CD14-positive monocyte (primary cell): ENCODE results near the gene ZNF513. TPM values are rescaled to one million over a fixed set of nuclear protein-coding genes. Genes with fewer than 3 reads are reported as not detected.

Experiments
- DNase-seq, 3 donors: peaks; one replicate each; pipeline ENCODE4 v3.0.0-alpha.2; 2011 to 2022
- H2AFZ ChIP-seq: 2 replicates; pipeline ENCODE4 v1.6.0; 2012; ENCODE audit warnings: mild to moderate bottlenecking, low read depth, low read length, inconsistent platforms; ENCODE audit not compliant: insufficient read depth, poor library complexity, severe bottlenecking
- H3K27ac ChIP-seq, 2 donors: 1 replicate in 1 of 2; 2 replicates in 1 of 2; pipeline ENCODE4 v1.5.1; 2012 to 2013; ENCODE audit warnings: low read length in 2 of 2, control low read depth in 1 of 2, inconsistent platforms in 1 of 2, low read depth in 1 of 2, mild to moderate bottlenecking in 1 of 2
- H3K27me3 ChIP-seq, 2 donors: one replicate each; pipeline versions ENCODE4 v1.6.0 to v1.6.1; 2011 to 2013; ENCODE audit warnings: low read length in 2 of 2; ENCODE audit not compliant: control insufficient read depth in 2 of 2, insufficient read depth in 2 of 2
- H3K36me3 ChIP-seq, 2 donors: replicated peaks in 1 of 2; 1 replicate in 1 of 2; 2 replicates in 1 of 2; pipeline versions ENCODE4 v1.5.1 to v1.6.1; 2012 to 2013; ENCODE audit warnings: low read length in 2 of 2, control low read depth in 1 of 2, inconsistent platforms in 1 of 2, mild to moderate bottlenecking in 1 of 2; ENCODE audit not compliant: insufficient read depth in 2 of 2, control insufficient read depth in 1 of 2
- H3K4me1 ChIP-seq, 2 donors: 1 replicate in 1 of 2; 2 replicates in 1 of 2; pipeline versions ENCODE4 v1.5.1 to v1.6.1; 2012 to 2013; ENCODE audit warnings: low read length in 2 of 2, control low read depth in 1 of 2, inconsistent platforms in 1 of 2, mild to moderate bottlenecking in 1 of 2, moderate library complexity in 1 of 2; ENCODE audit not compliant: insufficient read depth in 2 of 2, control insufficient read depth in 1 of 2
- H3K4me2 ChIP-seq: replicated peaks from 2 replicates; pipeline ENCODE3; 2012; ENCODE audit warnings: low read length, moderate library complexity, mild to moderate bottlenecking; ENCODE audit not compliant: poor library complexity, severe bottlenecking; ENCODE audit errors: extremely low read depth
- H3K4me3 ChIP-seq, 3 experiments: fragments of 200-600 bp in 1 of 3; sonication (generic) in 1 of 3; replicated peaks in 1 of 3; 1 replicate in 2 of 3; 2 replicates in 1 of 3; pipeline ENCODE4 v1.5.1; 2011 to 2013; ENCODE audit warnings: low read length in 3 of 3, mild to moderate bottlenecking in 3 of 3, control low read depth in 2 of 3, low read depth in 2 of 3, inconsistent platforms in 1 of 3, moderate library complexity in 1 of 3
- H3K79me2 ChIP-seq: 2 replicates; pipeline ENCODE4 v1.6.0; 2012; ENCODE audit warnings: mild to moderate bottlenecking, control low read depth, inconsistent platforms, low read length, moderate library complexity; ENCODE audit not compliant: insufficient read depth
- H3K9ac ChIP-seq: 2 replicates; pipeline ENCODE4 v1.6.0; 2017; ENCODE audit warnings: low read length, mild to moderate bottlenecking; ENCODE audit not compliant: insufficient read depth, poor library complexity, severe bottlenecking
- H3K9me3 ChIP-seq, 2 donors: replicated peaks in 1 of 2; 1 replicate in 1 of 2; 2 replicates in 1 of 2; pipeline versions ENCODE4 v1.5.1 to v1.6.1; 2012 to 2013; ENCODE audit warnings: low read length in 2 of 2, control low read depth in 1 of 2; ENCODE audit not compliant: control insufficient read depth in 1 of 2, insufficient read depth in 1 of 2
- H4K20me1 ChIP-seq: 2 replicates; pipeline ENCODE4 v1.6.0; 2012; ENCODE audit warnings: mild to moderate bottlenecking, low read length, control low read depth, moderate library complexity; ENCODE audit not compliant: insufficient read depth
- H3K27ac Mint-ChIP-seq, 7 donors: one replicate each; pipeline ENCODE4 v1.8.0; 2020; ENCODE audit warnings: mild to moderate bottlenecking in 7 of 7, mixed read lengths in 7 of 7, moderate library complexity in 6 of 7, inconsistent platforms in 2 of 7
- H3K27me3 Mint-ChIP-seq, 3 donors: one replicate each; pipeline ENCODE4 v1.8.0; 2021 to 2022; ENCODE audit warnings: low read depth in 3 of 3, mild to moderate bottlenecking in 3 of 3, mixed read lengths in 3 of 3, moderate library complexity in 3 of 3, inconsistent platforms in 1 of 3
- H3K36me3 Mint-ChIP-seq, 2 donors: one replicate each; pipeline ENCODE4 v1.8.0; 2020; ENCODE audit warnings: mixed read lengths in 2 of 2, inconsistent platforms in 1 of 2, mild to moderate bottlenecking in 1 of 2
- H3K4me1 Mint-ChIP-seq: one replicate; pipeline ENCODE4 v1.8.0; 2020; ENCODE audit warnings: mild to moderate bottlenecking, mixed read lengths
- H3K4me3 Mint-ChIP-seq, 2 donors: one replicate each; pipeline ENCODE4 v1.8.0; 2020; ENCODE audit warnings: mild to moderate bottlenecking in 2 of 2, mixed read lengths in 2 of 2, moderate library complexity in 1 of 2
- H3K9me3 Mint-ChIP-seq, 7 donors: one replicate each; pipeline ENCODE4 v1.8.0; 2020 to 2022; ENCODE audit warnings: mixed read lengths in 7 of 7, mild to moderate bottlenecking in 6 of 7, moderate library complexity in 6 of 7, inconsistent platforms in 2 of 7
- CTCF ChIP-seq: fragments of 200-600 bp; IDR thresholded peaks from one replicate; pipeline ENCODE4 v1.8.0; 2022; ENCODE audit warnings: antibody characterized with exemption, mild to moderate bottlenecking
- WGBS: methylation state at CpG from one replicate; pipeline ENCODE4 v1.1.5; 2013; ENCODE audit warnings: missing lambda C conversion rate; ENCODE audit not compliant: insufficient coverage; 5-methylcytosine and 5-hydroxymethylcytosine counted together
- intact Hi-C, 2 donors: fragments of 100-400 bp; cut with micrococcal nuclease; formaldehyde crosslinking; loops; one replicate each; pipeline versions ENCODE4 v1.15.0 to v1.15.1; 2023
- polyA plus RNA-seq, 3 donors: library from polyadenylated mRNA; depleted of rRNA in 1 of 3; unstranded in 2 of 3; stranded (reverse) in 1 of 3; fragments of 300-500 nt in 2 of 3; fragments of >200 nt in 1 of 3; fragmentation: Illumina TruSeq in 2 of 3; gene quantifications; 1 replicate in 2 of 3; 2 replicates in 1 of 3; pipeline ENCODE4 v1.2.3, GENCODE V29; 2012 to 2021

The ZNF513 gene
- polyA plus RNA-seq, 3 donors, result 2.4 to 36.8 (median 2.6) TPM

- Mint-ChIP-seq H3K27ac (peak overlapping the region in 1 of 7 donors; percentile 31), H3K9me3 (no peaks in the 10 kb centered on the region), H3K27me3 (peaks cover 0 to 2% (median 1%) of the 10 kb centered on the region in 3 donors), H3K4me3 (no peak overlapping the region), H3K4me1 (peaks cover 5% of the 10 kb centered on the region), H3K36me3 (peaks cover 32 to 48% of the 10 kb centered on the region in 2 donors)
- H3K36me3 ChIP-seq, result peaks cover 12 to 40% of the 10 kb centered on the region in 2 donors
- H3K27ac ChIP-seq, result no peak overlapping the region
- H3K27me3 ChIP-seq, result no peaks in the 10 kb centered on the region
- no peak overlapping the region for H3K4me3 ChIP-seq
- TF ChIP-seq CTCF, result no peak
- DNase-seq, result no peak
- no peaks in the 10 kb centered on the region for H3K4me1 ChIP-seq
- H3K9ac ChIP-seq, result no peak overlapping the region
- H4K20me1 ChIP-seq, result peaks cover 94% of the 10 kb centered on the region
- no peaks in the 10 kb centered on the region for H3K9me3 ChIP-seq
- H3K4me2 ChIP-seq, result no peak overlapping the region
- H3K79me2 ChIP-seq, result peaks cover 92% of the 10 kb centered on the region
- 91% methylated on average over 2 of the region's 2 CpGs for WGBS
- intact Hi-C loops, result no loop called here
- no peak overlapping the region for H2AFZ ChIP-seq
Measured at GRCh38 chr2:27347641-27348040, 32.9 kb downstream of the ZNF513 start.

GRCh38 chr2:27336173-27336572, 44.4 kb downstream of the ZNF513 start:
- Histone ChIP-seq H3K36me3 (peaks cover 87 to 92% of the 10 kb centered on the region in 2 donors), H4K20me1 (no peaks in the 10 kb centered on the region), H3K79me2 (no peaks in the 10 kb centered on the region), H3K27ac (no peak overlapping the region), H3K27me3 (no peaks in the 10 kb centered on the region), H3K4me2 (no peak overlapping the region), H3K4me1 (no peaks in the 10 kb centered on the region), H3K9ac (no peak overlapping the region), H3K4me3 (no peak overlapping the region), H3K9me3 (no peaks in the 10 kb centered on the region), H2AFZ (no peak overlapping the region)
- Mint-ChIP-seq H3K9me3 (no peaks in the 10 kb centered on the region), H3K4me3 (no peak overlapping the region), H3K27me3 (no peaks in the 10 kb centered on the region), H3K4me1 (no peaks in the 10 kb centered on the region), H3K27ac (no peak overlapping the region), H3K36me3 (peaks cover 65 to 89% of the 10 kb centered on the region in 2 donors)
- WGBS, result 97% methylated on average over 6 of the region's 7 CpGs
- no peak for DNase-seq
- no peak for TF ChIP-seq CTCF
- intact Hi-C loops, result no loop called here
